GM12865 (cell line): ENCODE measurements around the gene MAEA.

ENCODE experiments used
- DNase-seq: peaks from one replicate; pipeline ENCODE4 v3.0.0; 2010; ENCODE audit warnings: low read depth
- H3K4me3 ChIP-seq: 2 replicates; pipeline ENCODE4 v1.5.1; 2011; ENCODE audit warnings: mild to moderate bottlenecking, low read depth, low read length, control low read depth
- TF ChIP-seq, protein P1 (sequence below): IDR thresholded peaks from 2 replicates; pipeline ENCODE4 v1.5.1; 2011; ENCODE audit warnings: low read length, control low read depth, low read depth, inconsistent platforms; ENCODE audit not compliant: insufficient read depth; ENCODE audit errors: missing control alignments

The MAEA gene

DNA sequence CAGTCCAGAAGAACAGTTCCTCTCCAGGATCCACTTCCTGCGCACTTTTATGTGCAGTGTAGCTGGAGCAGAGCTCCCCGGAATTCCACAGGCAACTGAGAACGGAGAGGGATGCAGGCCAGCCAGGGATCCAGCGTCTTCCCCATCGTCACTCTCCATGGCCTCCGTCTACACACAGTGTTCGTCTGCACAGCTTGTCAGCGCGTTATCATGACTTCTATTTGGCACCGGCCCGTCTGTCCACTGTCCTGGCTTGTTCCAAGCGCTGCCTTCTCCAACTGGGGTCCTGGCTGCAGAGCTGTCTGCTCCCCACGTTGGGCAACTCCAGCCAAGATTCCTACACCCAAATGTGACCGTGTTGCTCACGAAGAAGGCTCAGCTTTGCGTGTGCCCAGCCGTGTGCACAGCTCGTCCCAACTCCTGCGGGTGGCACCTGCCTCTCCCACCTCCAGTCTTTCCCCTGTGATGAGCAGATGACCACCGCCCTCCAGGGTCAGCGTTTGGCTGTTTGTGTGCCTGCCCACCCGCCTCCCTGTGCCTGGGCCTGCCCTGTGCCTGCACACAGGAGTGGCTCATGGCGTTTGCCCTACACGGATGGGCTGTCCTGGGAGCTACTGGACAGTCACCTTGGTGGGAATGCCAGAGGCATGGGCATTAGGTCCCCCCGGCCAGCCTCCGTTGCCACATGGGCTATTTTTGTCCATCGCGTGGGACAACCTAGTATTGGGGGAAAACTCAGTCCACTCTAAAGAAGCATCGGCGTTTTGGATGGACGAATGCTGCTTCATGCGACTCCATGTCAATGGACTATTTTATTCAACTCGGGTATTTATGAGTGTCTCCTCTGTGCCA, 38.5 kb upstream of the MAEA start:
- TF ChIP-seq, protein P1, sequence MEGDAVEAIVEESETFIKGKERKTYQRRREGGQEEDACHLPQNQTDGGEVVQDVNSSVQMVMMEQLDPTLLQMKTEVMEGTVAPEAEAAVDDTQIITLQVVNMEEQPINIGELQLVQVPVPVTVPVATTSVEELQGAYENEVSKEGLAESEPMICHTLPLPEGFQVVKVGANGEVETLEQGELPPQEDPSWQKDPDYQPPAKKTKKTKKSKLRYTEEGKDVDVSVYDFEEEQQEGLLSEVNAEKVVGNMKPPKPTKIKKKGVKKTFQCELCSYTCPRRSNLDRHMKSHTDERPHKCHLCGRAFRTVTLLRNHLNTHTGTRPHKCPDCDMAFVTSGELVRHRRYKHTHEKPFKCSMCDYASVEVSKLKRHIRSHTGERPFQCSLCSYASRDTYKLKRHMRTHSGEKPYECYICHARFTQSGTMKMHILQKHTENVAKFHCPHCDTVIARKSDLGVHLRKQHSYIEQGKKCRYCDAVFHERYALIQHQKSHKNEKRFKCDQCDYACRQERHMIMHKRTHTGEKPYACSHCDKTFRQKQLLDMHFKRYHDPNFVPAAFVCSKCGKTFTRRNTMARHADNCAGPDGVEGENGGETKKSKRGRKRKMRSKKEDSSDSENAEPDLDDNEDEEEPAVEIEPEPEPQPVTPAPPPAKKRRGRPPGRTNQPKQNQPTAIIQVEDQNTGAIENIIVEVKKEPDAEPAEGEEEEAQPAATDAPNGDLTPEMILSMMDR, result no peak
- H3K4me3 ChIP-seq, result peak overlapping the region; percentile 83; the same call in 1 of the 2 replicates
- DNase-seq, result no peak

DNA sequence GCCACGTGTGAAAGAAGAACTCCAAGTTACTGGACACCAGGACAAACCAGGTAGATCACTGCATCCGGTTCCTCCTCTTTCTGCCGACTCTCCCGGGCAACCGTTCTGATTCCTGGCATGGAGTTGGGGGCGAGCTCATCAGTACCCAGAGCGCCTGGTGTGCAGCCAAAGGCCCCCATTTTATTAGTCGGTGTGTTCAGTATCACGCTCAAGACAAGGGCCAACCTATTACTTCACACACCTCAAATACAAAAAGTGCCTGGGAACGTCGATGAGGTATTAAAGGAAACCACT, 38.0 kb upstream of the MAEA start:
- no peak for DNase-seq
- TF ChIP-seq, protein P1, result no peak
- no peak overlapping the region for H3K4me3 ChIP-seq

DNA sequence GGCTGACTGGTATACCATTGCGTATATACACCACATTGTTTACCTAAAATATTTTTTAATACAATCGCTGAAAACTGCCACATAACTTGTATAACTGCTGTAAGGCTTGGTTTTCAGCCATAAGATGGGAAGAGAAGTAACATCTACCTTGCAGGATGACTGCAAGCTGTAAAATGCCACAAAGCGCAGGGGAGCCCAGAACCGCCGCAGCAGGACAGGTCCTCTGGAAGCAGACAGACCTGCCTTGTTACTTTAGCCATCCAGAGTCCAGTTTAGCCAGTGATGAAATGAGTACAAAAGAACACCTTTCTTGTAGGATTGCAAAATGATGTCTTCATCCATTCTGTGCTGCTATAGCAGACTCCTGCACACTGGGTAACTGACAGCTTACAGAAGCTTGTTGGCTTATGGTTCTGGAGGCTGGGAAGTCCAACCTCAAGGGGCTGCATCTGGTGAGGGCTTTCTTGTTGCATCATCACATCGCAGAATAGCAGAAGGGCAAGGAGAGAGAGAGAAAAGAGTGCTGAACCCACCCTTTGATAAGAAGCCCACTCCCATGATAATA, 36.7 kb upstream of the MAEA start:
- no peak for DNase-seq
- TF ChIP-seq, protein P1, result no peak

DNA sequence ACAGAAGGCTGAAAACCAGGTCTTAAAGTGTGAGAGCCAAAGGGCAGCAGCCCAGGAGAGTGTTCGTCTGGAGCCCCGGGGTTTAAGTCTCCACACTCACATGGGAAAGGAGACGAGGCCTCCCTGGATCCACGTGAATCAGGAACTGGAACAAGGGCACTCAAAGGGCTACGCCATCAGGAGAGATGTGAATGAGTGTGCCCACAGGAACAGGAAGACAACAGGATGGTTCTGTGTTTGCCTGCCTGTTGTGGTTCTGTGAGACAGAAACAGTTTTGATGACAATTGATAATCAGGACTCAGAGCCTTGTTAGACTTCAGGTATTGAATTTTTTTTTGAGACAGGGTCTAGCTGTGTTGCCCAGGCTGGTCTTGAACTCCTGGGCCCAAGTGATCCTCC, 35.9 kb upstream of the MAEA start:
- H3K4me3 ChIP-seq, result no peak overlapping the region
- TF ChIP-seq, protein P1, result no peak
- DNase-seq, result no peak

More for the DNA sequence above, 36.7 kb upstream of the MAEA start:
- H3K4me3 ChIP-seq, result no peak overlapping the region

DNA sequence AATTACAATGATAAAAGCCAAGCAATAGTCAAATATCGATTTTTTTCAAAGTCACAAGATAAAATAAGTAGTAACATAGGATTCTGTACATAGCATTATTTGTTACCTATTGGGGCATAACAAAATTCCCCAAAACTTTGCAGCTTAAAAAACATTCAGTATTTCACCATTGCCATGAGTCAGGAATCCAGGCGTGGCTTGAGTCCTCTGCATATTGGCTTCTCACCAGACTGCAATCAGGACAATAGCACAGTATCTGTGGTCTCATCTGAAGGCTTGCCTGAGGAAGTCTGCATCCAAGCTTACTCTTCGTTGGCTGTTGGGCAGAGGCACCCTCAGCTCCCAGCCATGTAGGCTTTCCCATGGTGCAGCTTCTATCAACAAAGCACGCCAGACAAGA, 34.5 kb upstream of the MAEA start:
- DNase-seq, result no peak
- TF ChIP-seq, protein P1, result no peak
- H3K4me3 ChIP-seq, result no peak overlapping the region

GRCh38 chr4:1255699-1256098, 34.0 kb upstream of the MAEA start:
- no peak overlapping the region for H3K4me3 ChIP-seq
- DNase-seq, result no peak
- TF ChIP-seq, protein P1, result no peak
